CD4-positive, alpha-beta T cell treated with Interferon gamma for 1 hour (primary cell): ENCODE measurements around the gene SLC43A2.
A peak's percentile ranks its signal among the peaks of the same experiment; 100 is the strongest.

Experiments
- DNase-seq: peaks from one replicate; pipeline ENCODE4 v3.0.0-alpha.2; 2020

Gene SLC43A2

GRCh38 chr17:1643293-1643998 lies 14.8 kb upstream of the SLC43A2 start:
- DNase-seq = peak; percentile 69

GRCh38 chr17:1641065-1641403 lies 12.4 kb upstream of the SLC43A2 start:
- DNase-seq = no peak

GRCh38 chr17:1640329-1641064 lies 11.9 kb upstream of the SLC43A2 start:
- DNase-seq = no peak

- no peak for DNase-seq
Observed at GRCh38 chr17:1639549-1640180, 11.0 kb upstream of the SLC43A2 start.

GRCh38 chr17:1638624-1639300 lies 10.1 kb upstream of the SLC43A2 start:
- no peak for DNase-seq

- DNase-seq = no peak
Observed at GRCh38 chr17:1638171-1638590, 9.5 kb upstream of the SLC43A2 start.

GRCh38 chr17:1636732-1637285 lies 8.2 kb upstream of the SLC43A2 start:
- DNase-seq = no peak

GRCh38 chr17:1635675-1636465 lies 7.2 kb upstream of the SLC43A2 start:
- no peak for DNase-seq

- DNase-seq = no peak
Observed at GRCh38 chr17:1634841-1635650, 6.4 kb upstream of the SLC43A2 start.

- DNase-seq = no peak
Observed at GRCh38 chr17:1630662-1631061, 2.0 kb upstream of the SLC43A2 start.

- DNase-seq = peak; percentile 78
Observed at GRCh38 chr17:1629504-1630310, 1.1 kb upstream of the SLC43A2 start.

GRCh38 chr17:1628856-1629503 lies 346 bp upstream of the SLC43A2 start:
- DNase-seq = peak; percentile 94

GRCh38 chr17:1627182-1627981 lies 1.3 kb downstream of the SLC43A2 start:
- DNase-seq = peak; percentile 61

- DNase-seq = no peak
Observed at GRCh38 chr17:1626333-1626732, 2.3 kb downstream of the SLC43A2 start.

GRCh38 chr17:1625581-1625980 lies 3.1 kb downstream of the SLC43A2 start:
- no peak for DNase-seq

GRCh38 chr17:1625053-1625452 lies 3.6 kb downstream of the SLC43A2 start:
- DNase-seq = no peak

GRCh38 chr17:1624650-1625049 lies 4.0 kb downstream of the SLC43A2 start:
- no peak for DNase-seq

GRCh38 chr17:1623057-1623630 lies 5.5 kb downstream of the SLC43A2 start:
- DNase-seq = no peak
